Activated T-helper 1 cell treated with anti-CD3 and anti-CD28 coated beads, Interleukin-12 subunit alpha, Interleukin-12 subunit beta, Interleukin-2, Interleukin-4 antibody, amounts not matched to agents 30 ng/mL and 10 ng/mL and 1 ng/mL, durations not matched to agents 14 hours and 24 hours and 36 hours (primary cell): ENCODE data around the gene DOK6. TPM values are rescaled to one million over a fixed set of nuclear protein-coding genes. Genes with fewer than 3 reads are reported as not detected.
A peak's percentile ranks its signal among the peaks of the same experiment; 100 is the strongest.

Source experiments
- DNase-seq: peaks from one replicate; pipeline ENCODE4 v3.0.0; 2021; ENCODE audit warnings: low spot score
- H3K27ac Mint-ChIP-seq: one replicate; pipeline ENCODE4 v1.8.0; 2021; ENCODE audit warnings: mild to moderate bottlenecking, mixed read lengths
- H3K27me3 Mint-ChIP-seq: one replicate; pipeline ENCODE4 v1.8.0; 2022; ENCODE audit warnings: mild to moderate bottlenecking, moderate library complexity, mixed read lengths; ENCODE audit not compliant: insufficient read depth
- H3K36me3 Mint-ChIP-seq: one replicate; pipeline ENCODE4 v1.8.0; 2021; ENCODE audit warnings: low read depth, mixed read lengths
- H3K4me1 Mint-ChIP-seq: one replicate; pipeline ENCODE4 v1.8.0; 2021; ENCODE audit warnings: low read depth, mixed read lengths
- H3K4me3 Mint-ChIP-seq: one replicate; pipeline ENCODE4 v1.8.0; 2021; ENCODE audit warnings: mild to moderate bottlenecking, moderate library complexity, mixed read lengths
- H3K9me3 Mint-ChIP-seq: one replicate; pipeline ENCODE4 v1.8.0; 2021; ENCODE audit warnings: mixed read lengths
- intact Hi-C: fragments of 100-400 bp; cut with micrococcal nuclease; formaldehyde crosslinking; loops from one replicate; pipeline ENCODE4 v1.15.1; 2024
- total RNA-seq: library from RNA; stranded (reverse); gene quantifications from 2 replicates; pipeline ENCODE4 v1.2.3, GENCODE V29; 2022

The DOK6 gene
- total RNA-seq, 1 donor from 2014 or later = not detected

GRCh38 chr18:69725009-69725408 lies 324.3 kb downstream of the DOK6 start:
- H3K27me3 Mint-ChIP-seq = no peaks in the 10 kb centered on the region
- no peak overlapping the region for H3K4me3 Mint-ChIP-seq
- no peak overlapping the region for H3K27ac Mint-ChIP-seq
- no peak for DNase-seq
- no peaks in the 10 kb centered on the region for H3K9me3 Mint-ChIP-seq
- intact Hi-C loops = no loop called here
- peaks cover 1% of the 10 kb centered on the region for H3K36me3 Mint-ChIP-seq
- H3K4me1 Mint-ChIP-seq = peaks cover 4% of the 10 kb centered on the region

- intact Hi-C loops = no loop called here
- H3K4me1 Mint-ChIP-seq = peaks cover 4% of the 10 kb centered on the region
- H3K27me3 Mint-ChIP-seq = no peaks in the 10 kb centered on the region
- no peak overlapping the region for H3K27ac Mint-ChIP-seq
- H3K4me3 Mint-ChIP-seq = no peak overlapping the region
- peaks cover 1% of the 10 kb centered on the region for H3K36me3 Mint-ChIP-seq
- H3K9me3 Mint-ChIP-seq = no peaks in the 10 kb centered on the region
- no peak for DNase-seq
Measured at GRCh38 chr18:69725855-69726508, 325.3 kb downstream of the DOK6 start.

GRCh38 chr18:69727912-69728572 lies 327.4 kb downstream of the DOK6 start:
- Mint-ChIP-seq H3K27me3 (no peaks in the 10 kb centered on the region), H3K27ac (no peak overlapping the region), H3K4me3 (no peak overlapping the region), H3K4me1 (peaks cover 4% of the 10 kb centered on the region), H3K36me3 (peaks cover 1% of the 10 kb centered on the region), H3K9me3 (no peaks in the 10 kb centered on the region)
- no peak for DNase-seq
- intact Hi-C loops = no loop called here

- intact Hi-C loops = no loop called here
- Mint-ChIP-seq H3K9me3 (no peaks in the 10 kb centered on the region), H3K4me3 (no peak overlapping the region), H3K27me3 (no peaks in the 10 kb centered on the region), H3K27ac (no peak overlapping the region), H3K36me3 (peaks cover 1% of the 10 kb centered on the region), H3K4me1 (peaks cover 4% of the 10 kb centered on the region)
- DNase-seq = no peak
Measured at GRCh38 chr18:69730664-69731063, 330.0 kb downstream of the DOK6 start.

- Mint-ChIP-seq H3K27me3 (no peaks in the 10 kb centered on the region), H3K4me1 (no peaks in the 10 kb centered on the region), H3K36me3 (peaks cover 1% of the 10 kb centered on the region), H3K9me3 (peaks cover 5% of the 10 kb centered on the region), H3K27ac (no peak overlapping the region), H3K4me3 (no peak overlapping the region)
- DNase-seq = no peak
- intact Hi-C loops = no loop called here
Measured at GRCh38 chr18:69734536-69734935, 333.8 kb downstream of the DOK6 start.

GRCh38 chr18:69736730-69737129 lies 336.0 kb downstream of the DOK6 start:
- H3K4me3 Mint-ChIP-seq = no peak overlapping the region
- no peaks in the 10 kb centered on the region for H3K27me3 Mint-ChIP-seq
- intact Hi-C loops = no loop called here
- no peaks in the 10 kb centered on the region for H3K36me3 Mint-ChIP-seq
- H3K4me1 Mint-ChIP-seq = no peaks in the 10 kb centered on the region
- DNase-seq = no peak
- no peak overlapping the region for H3K27ac Mint-ChIP-seq
- H3K9me3 Mint-ChIP-seq = peaks cover 5% of the 10 kb centered on the region

- no peaks in the 10 kb centered on the region for H3K36me3 Mint-ChIP-seq
- intact Hi-C loops = no loop called here
- H3K9me3 Mint-ChIP-seq = peaks cover 5% of the 10 kb centered on the region
- DNase-seq = no peak
- H3K4me1 Mint-ChIP-seq = no peaks in the 10 kb centered on the region
- no peaks in the 10 kb centered on the region for H3K27me3 Mint-ChIP-seq
- H3K4me3 Mint-ChIP-seq = no peak overlapping the region
- H3K27ac Mint-ChIP-seq = no peak overlapping the region
Measured at GRCh38 chr18:69737851-69738250, 337.2 kb downstream of the DOK6 start.

- no peak for DNase-seq
- H3K4me1 Mint-ChIP-seq = no peaks in the 10 kb centered on the region
- no peak overlapping the region for H3K4me3 Mint-ChIP-seq
- intact Hi-C loops = no loop called here
- no peaks in the 10 kb centered on the region for H3K27me3 Mint-ChIP-seq
- no peak overlapping the region for H3K27ac Mint-ChIP-seq
- H3K9me3 Mint-ChIP-seq = peaks cover 4% of the 10 kb centered on the region
- peaks cover 2% of the 10 kb centered on the region for H3K36me3 Mint-ChIP-seq
Measured at GRCh38 chr18:69747388-69747787, 346.7 kb downstream of the DOK6 start.

GRCh38 chr18:69752737-69753380 lies 352.2 kb downstream of the DOK6 start:
- Mint-ChIP-seq H3K36me3 (peaks cover 15% of the 10 kb centered on the region), H3K4me1 (peaks cover 17% of the 10 kb centered on the region), H3K9me3 (peaks cover 26% of the 10 kb centered on the region), H3K27me3 (no peaks in the 10 kb centered on the region), H3K4me3 (no peak overlapping the region), H3K27ac (no peak overlapping the region)
- intact Hi-C loops = no loop called here
- no peak for DNase-seq

GRCh38 chr18:69754108-69754507 lies 353.4 kb downstream of the DOK6 start:
- no peak overlapping the region for H3K27ac Mint-ChIP-seq
- H3K36me3 Mint-ChIP-seq = peaks cover 15% of the 10 kb centered on the region
- H3K4me1 Mint-ChIP-seq = peaks cover 17% of the 10 kb centered on the region
- H3K4me3 Mint-ChIP-seq = no peak overlapping the region
- peaks cover 26% of the 10 kb centered on the region for H3K9me3 Mint-ChIP-seq
- no peak for DNase-seq
- no peaks in the 10 kb centered on the region for H3K27me3 Mint-ChIP-seq
- intact Hi-C loops = no loop called here

GRCh38 chr18:69755041-69755440 lies 354.4 kb downstream of the DOK6 start:
- Mint-ChIP-seq H3K36me3 (peaks cover 14% of the 10 kb centered on the region), H3K27me3 (no peaks in the 10 kb centered on the region), H3K9me3 (peaks cover 24% of the 10 kb centered on the region), H3K27ac (no peak overlapping the region), H3K4me1 (peaks cover 17% of the 10 kb centered on the region), H3K4me3 (no peak overlapping the region)
- intact Hi-C loops = no loop called here
- DNase-seq = no peak

- H3K27ac Mint-ChIP-seq = peak overlapping the region; percentile 51
- peaks cover 22% of the 10 kb centered on the region for H3K9me3 Mint-ChIP-seq
- DNase-seq = no peak
- peak overlapping the region; percentile 40 for H3K4me3 Mint-ChIP-seq
- intact Hi-C loops = no loop called here
- peaks cover 17% of the 10 kb centered on the region for H3K4me1 Mint-ChIP-seq
- no peaks in the 10 kb centered on the region for H3K27me3 Mint-ChIP-seq
- H3K36me3 Mint-ChIP-seq = peaks cover 13% of the 10 kb centered on the region
Measured at GRCh38 chr18:69755856-69756496, 355.3 kb downstream of the DOK6 start.

GRCh38 chr18:69757733-69758132 lies 357.0 kb downstream of the DOK6 start:
- intact Hi-C loops = no loop called here
- Mint-ChIP-seq H3K4me3 (no peak overlapping the region), H3K9me3 (peaks cover 22% of the 10 kb centered on the region), H3K4me1 (peaks cover 17% of the 10 kb centered on the region), H3K27ac (no peak overlapping the region), H3K27me3 (no peaks in the 10 kb centered on the region), H3K36me3 (peaks cover 13% of the 10 kb centered on the region)
- DNase-seq = no peak
